ENCODE data around the gene DHX35.
A peak's percentile ranks its signal among the peaks of the same experiment; 100 is the strongest.

DNA sequence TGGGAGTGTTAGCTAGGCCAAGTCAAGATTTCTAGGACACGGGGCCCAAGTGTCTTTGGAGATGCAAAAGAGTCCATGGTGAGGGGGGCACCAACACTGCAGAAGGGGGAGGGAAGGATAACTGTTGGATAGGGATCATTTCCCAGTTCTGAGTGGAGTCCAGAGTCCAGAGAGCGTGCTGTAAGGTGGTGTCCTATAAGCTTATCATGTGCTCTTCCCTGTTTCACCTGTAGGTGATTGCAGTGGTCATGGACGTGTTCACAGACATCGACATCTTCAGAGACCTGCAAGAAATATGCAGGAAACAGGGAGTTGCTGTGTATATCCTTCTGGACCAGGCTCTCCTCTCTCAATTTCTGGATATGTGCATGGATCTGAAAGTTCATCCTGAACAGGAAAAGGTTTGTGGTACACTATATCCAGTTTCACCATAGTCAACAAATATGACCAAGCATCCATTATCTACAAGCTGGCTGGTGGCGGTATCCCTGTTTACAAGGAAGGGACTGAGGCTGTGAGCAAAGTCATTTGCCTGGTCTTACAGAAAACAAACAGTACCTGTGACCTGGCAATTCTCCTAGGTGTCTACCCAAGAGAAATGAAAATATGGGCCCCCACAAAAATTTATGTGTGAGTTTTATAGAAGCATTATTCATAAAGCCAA lies 20.3 kb upstream of the DHX35 start:
- no peak for TF ChIP-seq SRF (IDR thresholded peaks at IDR 0.05; ENCODE audit: low read depth, low read length)
- TF ChIP-seq, protein P1, sequence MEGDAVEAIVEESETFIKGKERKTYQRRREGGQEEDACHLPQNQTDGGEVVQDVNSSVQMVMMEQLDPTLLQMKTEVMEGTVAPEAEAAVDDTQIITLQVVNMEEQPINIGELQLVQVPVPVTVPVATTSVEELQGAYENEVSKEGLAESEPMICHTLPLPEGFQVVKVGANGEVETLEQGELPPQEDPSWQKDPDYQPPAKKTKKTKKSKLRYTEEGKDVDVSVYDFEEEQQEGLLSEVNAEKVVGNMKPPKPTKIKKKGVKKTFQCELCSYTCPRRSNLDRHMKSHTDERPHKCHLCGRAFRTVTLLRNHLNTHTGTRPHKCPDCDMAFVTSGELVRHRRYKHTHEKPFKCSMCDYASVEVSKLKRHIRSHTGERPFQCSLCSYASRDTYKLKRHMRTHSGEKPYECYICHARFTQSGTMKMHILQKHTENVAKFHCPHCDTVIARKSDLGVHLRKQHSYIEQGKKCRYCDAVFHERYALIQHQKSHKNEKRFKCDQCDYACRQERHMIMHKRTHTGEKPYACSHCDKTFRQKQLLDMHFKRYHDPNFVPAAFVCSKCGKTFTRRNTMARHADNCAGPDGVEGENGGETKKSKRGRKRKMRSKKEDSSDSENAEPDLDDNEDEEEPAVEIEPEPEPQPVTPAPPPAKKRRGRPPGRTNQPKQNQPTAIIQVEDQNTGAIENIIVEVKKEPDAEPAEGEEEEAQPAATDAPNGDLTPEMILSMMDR (CRISPR knock-in tag; IDR thresholded peaks at IDR 0.05), result peak; percentile 30; the same call in 1 of the 2 replicates
- TF ChIP-seq, protein P2, sequence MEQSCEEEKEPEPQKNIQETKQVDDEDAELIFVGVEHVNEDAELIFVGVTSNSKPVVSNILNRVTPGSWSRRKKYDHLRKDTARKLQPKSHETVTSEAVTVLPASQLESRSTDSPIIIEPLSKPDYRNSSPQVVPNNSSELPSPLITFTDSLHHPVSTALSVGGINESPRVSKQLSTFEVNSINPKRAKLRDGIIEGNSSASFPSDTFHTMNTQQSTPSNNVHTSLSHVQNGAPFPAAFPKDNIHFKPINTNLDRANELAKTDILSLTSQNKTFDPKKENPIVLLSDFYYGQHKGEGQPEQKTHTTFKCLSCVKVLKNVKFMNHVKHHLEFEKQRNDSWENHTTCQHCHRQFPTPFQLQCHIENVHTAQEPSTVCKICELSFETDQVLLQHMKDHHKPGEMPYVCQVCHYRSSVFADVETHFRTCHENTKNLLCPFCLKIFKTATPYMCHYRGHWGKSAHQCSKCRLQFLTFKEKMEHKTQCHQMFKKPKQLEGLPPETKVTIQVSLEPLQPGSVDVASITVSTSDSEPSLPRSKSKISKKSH (CRISPR knock-in tag; IDR thresholded peaks at IDR 0.05; ENCODE audit: borderline replicate concordance), result no peak
- TF ChIP-seq ZNF841 (CRISPR knock-in tag; IDR thresholded peaks at IDR 0.05; ENCODE audit: borderline replicate concordance), result no peak
- TF ChIP-seq TBL1XR1 (IDR thresholded peaks at IDR 0.05; ENCODE audit: borderline replicate concordance, low read length, partially characterized antibody), result no peak

Measured in HepG2 (cell line).